CD4-positive, alpha-beta T cell treated with Interleukin-12 subunit alpha and Interleukin-12 subunit beta, for 1 hour (primary cell): Measurements from ENCODE around the gene ANTXR2.

ENCODE experiments used
- DNase-seq: peaks from one replicate; pipeline ENCODE4 v3.0.0-alpha.2; 2020

Gene ANTXR2

DNA sequence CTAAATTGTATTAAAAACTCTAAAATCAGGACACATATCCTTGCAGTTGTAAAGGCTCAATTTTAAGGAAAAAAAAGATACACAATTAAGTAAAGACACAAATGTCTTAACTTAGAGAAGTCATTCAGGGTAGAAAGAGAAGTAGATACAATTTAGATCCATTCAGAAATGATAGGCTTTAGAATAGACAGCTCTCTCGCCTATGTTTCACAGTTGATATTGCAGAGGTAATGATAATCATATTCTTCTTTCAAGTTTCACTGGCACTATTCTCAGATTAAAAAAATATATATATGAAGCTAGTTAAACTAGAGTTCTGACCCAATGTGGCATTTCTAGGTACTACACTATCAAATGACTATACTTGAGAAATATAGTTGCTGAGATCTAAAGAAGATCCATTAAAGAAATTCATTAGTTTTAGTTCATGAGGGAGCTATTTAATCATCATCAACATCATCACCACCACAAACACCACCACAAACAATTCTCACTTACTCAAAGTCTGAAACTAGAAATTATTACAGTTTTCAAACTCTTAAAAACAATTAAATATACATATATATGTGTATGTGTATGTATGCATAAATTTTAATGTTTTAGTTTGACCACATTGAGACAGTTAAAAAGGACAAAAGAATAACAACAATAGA is 93.1 kb downstream of the ANTXR2 start:
- DNase-seq: no peak

DNA sequence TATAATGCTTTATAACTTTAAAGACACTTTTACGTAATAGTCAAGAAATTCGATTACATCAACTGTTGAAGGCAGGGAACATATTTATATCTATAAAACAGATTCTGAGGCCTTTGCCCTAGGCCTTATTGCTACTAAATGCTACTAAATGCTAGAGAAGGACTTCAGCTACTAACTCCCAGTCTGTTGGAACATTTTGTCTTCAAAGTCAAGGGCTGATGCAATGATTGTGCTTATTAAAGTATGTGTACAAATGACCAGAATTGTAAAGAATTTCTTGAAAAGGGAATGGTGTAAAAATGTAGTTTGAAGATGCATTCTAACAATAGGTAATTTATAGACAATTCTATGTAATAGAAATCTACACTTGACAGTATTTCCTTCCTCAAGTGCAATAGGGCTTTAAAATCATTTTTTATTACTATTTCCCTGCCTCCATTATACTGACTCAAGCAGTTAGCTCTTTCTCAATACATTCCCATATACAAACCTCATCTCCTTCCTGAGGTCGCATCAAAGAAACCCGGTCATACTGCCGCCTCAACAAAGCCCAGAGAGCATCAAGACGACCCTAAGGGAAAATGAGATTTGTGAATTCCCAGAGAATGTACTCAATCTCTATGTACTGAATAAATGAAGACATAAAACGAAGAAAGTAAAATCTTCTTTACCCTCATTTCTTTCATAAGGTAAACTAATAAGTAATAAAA is 95.7 kb downstream of the ANTXR2 start:
- DNase-seq: no peak

DNA sequence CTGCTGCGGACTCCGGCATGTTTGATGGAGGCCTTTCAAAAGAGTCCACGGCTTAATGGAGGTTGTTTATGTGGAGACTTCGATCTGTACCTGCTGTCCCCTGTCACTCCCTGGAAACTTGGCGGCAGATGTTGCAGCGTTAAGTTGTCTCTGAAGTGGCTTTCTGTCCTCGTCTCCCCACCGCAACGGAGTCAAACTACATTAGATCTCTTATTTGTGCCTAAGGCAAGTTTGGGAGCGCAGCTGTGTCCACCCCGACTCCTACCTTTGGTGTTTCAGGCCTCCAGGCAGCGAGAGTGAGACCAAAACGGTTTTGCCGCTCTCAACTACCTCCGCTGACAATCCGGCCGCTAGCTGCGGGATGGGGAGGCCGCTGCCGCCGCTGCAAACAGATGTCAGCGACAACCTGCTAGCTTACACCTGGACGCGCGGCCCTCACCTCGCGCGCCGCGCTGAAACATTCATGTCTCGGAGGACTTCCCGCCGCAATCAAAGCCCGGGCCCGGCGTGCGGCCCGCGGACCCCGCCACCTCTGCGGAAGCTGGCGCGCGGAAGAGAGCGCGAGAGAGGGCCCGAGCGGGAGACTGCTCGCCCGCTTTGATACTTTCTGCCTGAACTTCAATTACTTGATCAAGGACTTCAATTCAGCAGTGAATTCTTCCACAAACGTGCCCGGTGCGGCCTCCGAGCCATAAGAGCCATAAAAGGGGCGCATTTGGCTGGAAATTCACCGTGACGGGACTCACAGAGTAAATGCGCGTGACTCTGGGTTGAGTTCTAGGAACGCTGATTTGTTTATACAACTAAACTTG is 108.4 kb downstream of the ANTXR2 start:
- DNase-seq: no peak

- DNase-seq: no peak
Observed at GRCh38 chr4:79964020-79964399, 109.0 kb downstream of the ANTXR2 start.

DNA sequence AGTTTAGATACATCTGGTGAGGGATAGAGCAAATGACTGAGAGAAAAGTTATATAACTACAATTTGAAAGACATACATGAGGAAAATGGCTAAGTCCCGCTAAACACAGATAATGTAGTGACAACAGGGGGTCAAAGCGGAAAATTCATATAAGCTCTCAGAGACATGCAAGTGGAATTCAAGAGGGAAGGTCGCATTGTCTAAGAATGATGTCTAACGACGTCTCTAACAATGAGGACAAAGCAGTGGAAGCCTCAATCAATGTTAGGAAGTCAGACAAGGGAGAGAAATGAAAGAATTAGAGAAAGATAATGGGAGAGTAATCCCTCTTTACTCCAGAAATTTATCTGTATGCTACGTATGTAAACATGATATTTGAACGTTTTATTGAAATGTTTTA is 113.4 kb downstream of the ANTXR2 start:
- DNase-seq: no peak

DNA sequence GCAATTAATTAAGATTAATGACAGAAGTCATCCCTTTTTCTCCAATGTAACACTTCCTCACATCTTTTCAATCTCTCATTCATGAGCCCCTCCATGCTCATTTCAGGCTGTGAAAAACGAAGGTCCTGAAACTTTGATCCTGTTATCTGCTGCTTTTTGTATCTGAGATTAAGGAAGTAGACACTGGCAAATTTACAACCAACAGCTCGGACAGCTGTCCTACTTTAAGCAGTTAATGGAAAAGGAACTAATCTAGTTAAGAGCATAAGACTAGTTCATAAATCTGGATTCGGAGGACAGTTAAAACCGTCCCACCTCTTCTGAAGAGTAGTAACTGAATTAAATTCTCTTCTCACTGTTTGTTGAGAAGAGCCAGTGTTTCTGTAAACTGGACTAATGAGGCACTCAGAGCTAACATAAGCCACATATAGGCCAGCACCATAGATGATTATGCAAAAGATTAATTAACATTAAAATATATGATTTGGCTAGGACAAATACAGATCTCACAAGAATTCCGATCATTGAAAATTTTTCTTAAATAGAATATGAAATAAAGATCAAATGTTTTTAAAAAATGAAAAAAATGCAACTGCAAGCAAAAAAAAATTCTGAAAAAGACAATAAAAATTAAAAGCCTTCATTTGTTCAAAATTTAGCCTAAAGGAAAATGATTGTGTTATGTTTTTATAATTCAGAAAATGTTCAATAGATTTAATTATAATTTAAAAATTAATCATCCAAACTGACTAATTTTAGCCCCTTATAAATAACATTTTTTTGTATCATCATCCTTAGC is 114.4 kb downstream of the ANTXR2 start:
- no peak for DNase-seq

- no peak for DNase-seq
Observed at GRCh38 chr4:79949178-79949577, 123.9 kb downstream of the ANTXR2 start.

DNA sequence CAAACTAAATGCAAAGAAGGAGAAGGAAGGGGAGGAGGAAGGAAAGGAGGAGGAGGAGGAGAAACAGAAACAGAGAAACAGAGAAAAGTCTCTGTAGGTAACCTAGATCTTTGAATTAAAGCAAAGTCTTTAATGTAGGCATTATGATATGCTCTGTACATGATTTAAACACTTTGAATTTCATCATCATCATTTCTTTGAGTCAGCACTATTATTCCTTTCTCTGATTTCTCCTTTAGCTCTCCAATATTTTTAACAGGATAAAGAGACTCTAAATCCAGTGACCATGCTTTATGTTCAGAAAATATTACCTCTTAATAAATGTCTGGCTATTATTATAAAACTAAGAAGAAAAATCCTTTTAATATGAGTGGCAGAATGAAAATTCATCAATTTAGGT is 124.3 kb downstream of the ANTXR2 start:
- no peak for DNase-seq

- DNase-seq: no peak
Observed at GRCh38 chr4:79948261-79948660, 124.8 kb downstream of the ANTXR2 start.

GRCh38 chr4:79947386-79947785 is 125.6 kb downstream of the ANTXR2 start:
- no peak for DNase-seq

DNA sequence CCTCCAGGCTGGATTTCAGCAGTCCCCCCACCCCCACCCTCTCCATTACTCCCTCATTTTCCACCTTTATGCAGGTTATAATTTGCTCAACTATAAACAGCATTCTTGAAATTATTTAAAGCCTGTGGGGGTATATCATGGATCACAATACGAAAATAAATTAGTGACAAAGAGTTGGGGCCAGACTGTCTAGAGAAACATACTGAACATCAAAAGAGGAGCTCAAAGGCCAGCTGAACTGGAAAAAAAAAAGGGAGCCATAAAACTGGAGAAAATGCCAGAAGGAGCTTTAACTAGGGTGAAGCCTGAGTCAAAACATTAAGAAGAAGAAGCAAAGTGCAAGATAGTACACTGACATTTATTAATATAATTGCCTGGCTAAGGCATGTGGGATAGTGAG is 137.8 kb downstream of the ANTXR2 start:
- no peak for DNase-seq

DNA sequence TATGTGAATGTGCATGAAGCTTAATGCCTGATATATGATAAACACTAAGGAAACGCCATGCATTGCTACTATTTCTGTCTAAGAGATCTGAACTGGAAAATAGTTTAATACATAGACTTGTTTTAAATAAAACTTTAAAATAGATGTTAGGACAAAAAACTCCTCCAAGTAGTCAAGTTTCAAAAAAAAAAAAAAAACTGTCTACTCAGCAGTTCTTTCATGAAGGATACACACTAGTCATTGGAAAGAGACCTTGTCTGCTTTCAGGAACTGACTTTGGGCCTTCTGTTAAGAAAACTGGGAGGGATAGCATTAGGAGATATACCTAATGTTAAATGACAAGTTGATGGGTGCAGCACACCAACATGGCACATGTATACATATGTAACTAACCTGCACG is 138.4 kb downstream of the ANTXR2 start:
- DNase-seq: no peak

- DNase-seq: no peak
Observed at GRCh38 chr4:79927931-79928330, 145.1 kb downstream of the ANTXR2 start.

GRCh38 chr4:79923281-79923680 is 149.7 kb downstream of the ANTXR2 start:
- DNase-seq: no peak

DNA sequence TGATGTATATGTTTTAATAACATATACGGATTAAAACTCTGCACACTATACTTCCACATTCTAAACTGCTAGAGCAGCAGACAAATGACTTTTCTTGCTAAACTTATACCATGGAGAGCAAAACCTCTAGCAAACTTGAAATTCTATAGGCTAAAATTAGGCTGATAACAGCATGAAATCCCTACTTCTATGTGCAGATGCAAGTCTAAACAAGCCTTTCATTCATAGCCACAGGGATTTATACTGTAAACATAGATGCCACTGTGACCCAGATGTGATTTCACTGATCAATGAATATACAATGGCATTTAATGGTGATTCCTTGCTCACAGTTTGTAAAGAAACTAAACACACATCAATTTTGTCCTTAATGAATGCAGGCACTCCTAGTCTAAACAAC is 151.0 kb downstream of the ANTXR2 start:
- DNase-seq: no peak

DNA sequence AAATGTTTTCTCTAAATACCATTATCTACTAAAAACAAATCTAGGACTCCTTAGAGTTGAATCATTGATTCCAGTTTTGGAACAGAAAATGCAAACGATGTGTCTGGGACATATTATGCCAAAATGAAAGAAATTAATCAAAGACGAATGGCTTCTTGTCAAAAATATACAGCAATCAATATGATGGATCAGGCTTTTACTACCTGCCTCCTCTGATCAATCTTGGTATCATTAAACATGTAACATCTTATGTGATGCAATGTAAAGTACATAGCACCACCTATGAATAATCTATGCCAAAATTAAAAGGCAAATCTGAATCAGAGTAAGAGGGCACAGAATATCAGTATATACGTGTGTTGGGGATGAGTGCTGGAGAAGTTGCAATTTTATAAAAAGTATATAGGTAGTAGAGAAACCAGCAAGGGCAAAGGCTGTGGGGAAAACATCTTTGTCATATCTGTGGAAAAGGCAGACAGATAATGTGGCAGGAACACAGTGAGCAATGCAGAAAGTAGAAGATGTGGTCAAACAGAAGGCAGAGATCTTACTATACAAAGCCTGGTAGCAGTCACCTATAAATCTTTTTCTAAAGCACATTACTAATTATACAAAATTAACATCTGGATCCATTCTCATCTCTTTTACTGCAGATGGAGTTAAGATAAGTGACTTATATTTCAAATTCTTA is 152.7 kb downstream of the ANTXR2 start:
- DNase-seq: no peak

DNA sequence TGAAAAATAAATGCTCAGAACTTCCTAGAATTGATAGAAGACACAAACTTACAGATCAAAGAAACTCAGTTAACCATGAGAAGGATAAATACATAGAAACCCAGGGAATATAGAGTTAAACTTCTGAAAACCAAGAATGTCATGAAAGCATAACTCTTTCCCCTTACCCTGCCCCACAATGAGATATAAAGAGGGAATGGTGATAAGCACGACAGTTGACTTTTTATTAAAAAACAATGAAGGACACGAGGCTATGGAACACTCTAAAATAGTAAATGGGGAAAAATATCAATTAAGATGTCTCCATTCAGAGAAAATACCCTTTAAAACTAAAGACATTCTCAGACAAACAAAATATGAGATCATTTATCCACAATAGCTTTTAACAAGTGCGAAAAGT is 154.7 kb downstream of the ANTXR2 start:
- no peak for DNase-seq

GRCh38 chr4:79917246-79917645 is 155.8 kb downstream of the ANTXR2 start:
- DNase-seq: peak; percentile 43

DNA sequence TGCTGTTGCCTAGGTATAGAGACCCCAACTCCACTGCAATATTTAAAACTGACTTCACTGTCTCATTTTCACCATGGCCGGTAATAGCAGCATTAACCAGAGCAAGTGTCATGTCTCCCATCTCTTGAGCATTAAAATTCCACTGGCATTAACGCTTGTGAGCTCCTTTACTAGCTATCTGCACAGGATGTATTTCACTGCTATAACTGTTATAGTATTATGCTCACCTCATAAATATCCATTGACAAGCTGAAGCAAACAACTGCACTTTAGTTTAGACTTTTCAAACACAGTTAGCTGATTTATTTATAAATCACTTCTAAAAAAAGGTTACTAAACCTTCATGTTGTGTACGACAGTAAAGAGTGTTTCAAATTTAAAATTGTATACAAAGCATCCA is 157.8 kb downstream of the ANTXR2 start:
- no peak for DNase-seq

- no peak for DNase-seq
Observed at GRCh38 chr4:79913581-79913980, 159.4 kb downstream of the ANTXR2 start.

DNA sequence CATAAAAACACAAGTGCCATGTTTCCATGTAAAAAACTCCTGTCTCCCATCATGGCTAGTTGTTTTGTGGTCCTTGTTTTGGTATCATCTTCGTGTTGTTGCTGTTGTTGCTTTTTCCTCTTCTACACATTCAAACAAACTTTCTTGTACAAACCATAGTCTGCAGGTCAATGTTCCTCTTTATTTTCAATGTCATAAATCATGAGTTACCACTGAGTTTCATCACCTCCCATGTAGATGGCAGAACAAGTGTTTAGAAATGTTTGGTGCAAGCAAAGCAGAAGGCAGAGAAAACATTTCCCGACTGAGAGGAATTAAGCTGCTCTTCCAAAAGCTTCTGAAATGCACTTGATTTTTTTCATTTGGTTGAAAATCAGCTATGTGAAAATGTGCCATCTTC is 166.0 kb downstream of the ANTXR2 start:
- DNase-seq: no peak

DNA sequence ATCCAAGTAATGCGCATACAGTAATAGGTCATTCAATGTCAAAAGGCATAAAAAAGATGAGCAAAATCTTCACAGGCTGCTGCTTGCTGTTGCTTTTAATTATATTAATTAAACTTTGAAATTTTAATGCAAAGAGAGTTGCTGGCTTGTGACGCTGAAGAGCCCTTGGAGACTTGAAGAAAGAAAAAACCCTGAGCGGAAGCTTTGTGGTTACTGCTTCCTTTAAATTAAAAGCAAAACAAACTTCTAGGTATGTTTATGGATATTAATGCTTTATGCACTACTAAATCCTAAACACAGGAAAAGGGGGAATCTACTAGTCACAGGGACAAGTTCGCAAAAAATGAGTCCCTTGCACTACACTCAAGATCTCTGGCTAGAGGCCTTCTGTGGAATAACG is 166.7 kb downstream of the ANTXR2 start:
- DNase-seq: no peak

- DNase-seq: no peak
Observed at GRCh38 chr4:79905212-79905611, 167.8 kb downstream of the ANTXR2 start.
